CD14-positive monocyte (primary cell): Measurements from ENCODE around the gene RTN4RL1. TPM values are rescaled to one million over a fixed set of nuclear protein-coding genes. Genes with fewer than 3 reads are reported as not detected.

Experiments used
- DNase-seq, 3 donors: peaks; one replicate each; pipeline ENCODE4 v3.0.0-alpha.2; 2011 to 2022
- H2AFZ ChIP-seq: 2 replicates; pipeline ENCODE4 v1.6.0; 2012; ENCODE audit warnings: mild to moderate bottlenecking, low read depth, low read length, inconsistent platforms; ENCODE audit not compliant: insufficient read depth, poor library complexity, severe bottlenecking
- H3K27ac ChIP-seq, 2 donors: 1 replicate in 1 of 2; 2 replicates in 1 of 2; pipeline ENCODE4 v1.5.1; 2012 to 2013; ENCODE audit warnings: low read length in 2 of 2, control low read depth in 1 of 2, inconsistent platforms in 1 of 2, low read depth in 1 of 2, mild to moderate bottlenecking in 1 of 2
- H3K27me3 ChIP-seq, 2 donors: one replicate each; pipeline versions ENCODE4 v1.6.0 to v1.6.1; 2011 to 2013; ENCODE audit warnings: low read length in 2 of 2; ENCODE audit not compliant: control insufficient read depth in 2 of 2, insufficient read depth in 2 of 2
- H3K36me3 ChIP-seq, 2 donors: replicated peaks in 1 of 2; 1 replicate in 1 of 2; 2 replicates in 1 of 2; pipeline versions ENCODE4 v1.5.1 to v1.6.1; 2012 to 2013; ENCODE audit warnings: low read length in 2 of 2, control low read depth in 1 of 2, inconsistent platforms in 1 of 2, mild to moderate bottlenecking in 1 of 2; ENCODE audit not compliant: insufficient read depth in 2 of 2, control insufficient read depth in 1 of 2
- H3K4me1 ChIP-seq, 2 donors: 1 replicate in 1 of 2; 2 replicates in 1 of 2; pipeline versions ENCODE4 v1.5.1 to v1.6.1; 2012 to 2013; ENCODE audit warnings: low read length in 2 of 2, control low read depth in 1 of 2, inconsistent platforms in 1 of 2, mild to moderate bottlenecking in 1 of 2, moderate library complexity in 1 of 2; ENCODE audit not compliant: insufficient read depth in 2 of 2, control insufficient read depth in 1 of 2
- H3K4me2 ChIP-seq: replicated peaks from 2 replicates; pipeline ENCODE3; 2012; ENCODE audit warnings: low read length, moderate library complexity, mild to moderate bottlenecking; ENCODE audit not compliant: poor library complexity, severe bottlenecking; ENCODE audit errors: extremely low read depth
- H3K4me3 ChIP-seq, 3 experiments: fragments of 200-600 bp in 1 of 3; sonication (generic) in 1 of 3; replicated peaks in 1 of 3; 1 replicate in 2 of 3; 2 replicates in 1 of 3; pipeline ENCODE4 v1.5.1; 2011 to 2013; ENCODE audit warnings: low read length in 3 of 3, mild to moderate bottlenecking in 3 of 3, control low read depth in 2 of 3, low read depth in 2 of 3, inconsistent platforms in 1 of 3, moderate library complexity in 1 of 3
- H3K79me2 ChIP-seq: 2 replicates; pipeline ENCODE4 v1.6.0; 2012; ENCODE audit warnings: mild to moderate bottlenecking, control low read depth, inconsistent platforms, low read length, moderate library complexity; ENCODE audit not compliant: insufficient read depth
- H3K9ac ChIP-seq: 2 replicates; pipeline ENCODE4 v1.6.0; 2017; ENCODE audit warnings: low read length, mild to moderate bottlenecking; ENCODE audit not compliant: insufficient read depth, poor library complexity, severe bottlenecking
- H3K9me3 ChIP-seq, 2 donors: replicated peaks in 1 of 2; 1 replicate in 1 of 2; 2 replicates in 1 of 2; pipeline versions ENCODE4 v1.5.1 to v1.6.1; 2012 to 2013; ENCODE audit warnings: low read length in 2 of 2, control low read depth in 1 of 2; ENCODE audit not compliant: control insufficient read depth in 1 of 2, insufficient read depth in 1 of 2
- H4K20me1 ChIP-seq: 2 replicates; pipeline ENCODE4 v1.6.0; 2012; ENCODE audit warnings: mild to moderate bottlenecking, low read length, control low read depth, moderate library complexity; ENCODE audit not compliant: insufficient read depth
- H3K27ac Mint-ChIP-seq, 7 donors: one replicate each; pipeline ENCODE4 v1.8.0; 2020; ENCODE audit warnings: mild to moderate bottlenecking in 7 of 7, mixed read lengths in 7 of 7, moderate library complexity in 6 of 7, inconsistent platforms in 2 of 7
- H3K27me3 Mint-ChIP-seq, 3 donors: one replicate each; pipeline ENCODE4 v1.8.0; 2021 to 2022; ENCODE audit warnings: low read depth in 3 of 3, mild to moderate bottlenecking in 3 of 3, mixed read lengths in 3 of 3, moderate library complexity in 3 of 3, inconsistent platforms in 1 of 3
- H3K36me3 Mint-ChIP-seq, 2 donors: one replicate each; pipeline ENCODE4 v1.8.0; 2020; ENCODE audit warnings: mixed read lengths in 2 of 2, inconsistent platforms in 1 of 2, mild to moderate bottlenecking in 1 of 2
- H3K4me1 Mint-ChIP-seq: one replicate; pipeline ENCODE4 v1.8.0; 2020; ENCODE audit warnings: mild to moderate bottlenecking, mixed read lengths
- H3K4me3 Mint-ChIP-seq, 2 donors: one replicate each; pipeline ENCODE4 v1.8.0; 2020; ENCODE audit warnings: mild to moderate bottlenecking in 2 of 2, mixed read lengths in 2 of 2, moderate library complexity in 1 of 2
- H3K9me3 Mint-ChIP-seq, 7 donors: one replicate each; pipeline ENCODE4 v1.8.0; 2020 to 2022; ENCODE audit warnings: mixed read lengths in 7 of 7, mild to moderate bottlenecking in 6 of 7, moderate library complexity in 6 of 7, inconsistent platforms in 2 of 7
- WGBS: methylation state at CpG from one replicate; pipeline ENCODE4 v1.1.5; 2013; ENCODE audit warnings: missing lambda C conversion rate; ENCODE audit not compliant: insufficient coverage; 5-methylcytosine and 5-hydroxymethylcytosine counted together
- intact Hi-C, 2 donors: fragments of 100-400 bp; cut with micrococcal nuclease; formaldehyde crosslinking; loops; one replicate each; pipeline versions ENCODE4 v1.15.0 to v1.15.1; 2023
- polyA plus RNA-seq, 3 donors: library from polyadenylated mRNA; depleted of rRNA in 1 of 3; unstranded in 2 of 3; stranded (reverse) in 1 of 3; fragments of 300-500 nt in 2 of 3; fragments of >200 nt in 1 of 3; fragmentation: Illumina TruSeq in 2 of 3; gene quantifications; 1 replicate in 2 of 3; 2 replicates in 1 of 3; pipeline ENCODE4 v1.2.3, GENCODE V29; 2012 to 2021
- TF ChIP-seq, protein P1 (sequence below): fragments of 200-600 bp; IDR thresholded peaks from one replicate; pipeline ENCODE4 v1.8.0; 2022; ENCODE audit warnings: antibody characterized with exemption, mild to moderate bottlenecking

The RTN4RL1 gene
- polyA plus RNA-seq, 3 donors = 0.07 to 0.29 (median 0.11) TPM

DNA sequence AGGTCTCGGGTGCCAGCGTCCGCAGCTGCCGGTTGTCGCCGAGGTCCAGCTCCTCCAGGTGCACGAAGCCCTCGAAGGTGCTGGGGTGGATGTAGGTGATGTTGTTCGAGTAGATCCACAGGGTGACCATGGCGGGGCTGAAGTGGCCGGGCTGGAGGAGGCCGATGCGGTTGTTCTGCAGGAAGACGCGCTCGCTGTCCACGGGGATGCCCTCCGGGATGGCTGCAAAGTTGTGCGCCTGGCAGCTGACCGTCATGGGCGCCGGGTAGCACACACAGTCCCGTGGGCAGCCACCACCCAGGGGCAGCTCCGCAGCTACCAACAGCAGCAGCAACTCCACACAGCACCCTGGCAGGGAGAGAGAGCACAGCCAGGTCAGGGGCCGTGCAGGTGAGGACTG, 87.7 kb downstream of the RTN4RL1 start:
- Mint-ChIP-seq H3K4me1 (no peaks in the 10 kb centered on the region), H3K36me3 (no peaks in the 10 kb centered on the region), H3K4me3 (no peak overlapping the region), H3K9me3 (no peaks in the 10 kb centered on the region), H3K27ac (no peak overlapping the region), H3K27me3 (peaks cover 4 to 11% (median 9%) of the 10 kb centered on the region in 3 donors)
- Histone ChIP-seq H3K36me3 (no peaks in the 10 kb centered on the region), H3K4me1 (no peaks in the 10 kb centered on the region), H4K20me1 (no peaks in the 10 kb centered on the region), H3K27me3 (no peaks in the 10 kb centered on the region), H3K4me2 (no peak overlapping the region), H3K9ac (no peak overlapping the region), H3K4me3 (no peak overlapping the region), H3K79me2 (no peaks in the 10 kb centered on the region), H3K9me3 (no peaks in the 10 kb centered on the region), H2AFZ (no peak overlapping the region), H3K27ac (no peak overlapping the region)
- TF ChIP-seq, protein P1, sequence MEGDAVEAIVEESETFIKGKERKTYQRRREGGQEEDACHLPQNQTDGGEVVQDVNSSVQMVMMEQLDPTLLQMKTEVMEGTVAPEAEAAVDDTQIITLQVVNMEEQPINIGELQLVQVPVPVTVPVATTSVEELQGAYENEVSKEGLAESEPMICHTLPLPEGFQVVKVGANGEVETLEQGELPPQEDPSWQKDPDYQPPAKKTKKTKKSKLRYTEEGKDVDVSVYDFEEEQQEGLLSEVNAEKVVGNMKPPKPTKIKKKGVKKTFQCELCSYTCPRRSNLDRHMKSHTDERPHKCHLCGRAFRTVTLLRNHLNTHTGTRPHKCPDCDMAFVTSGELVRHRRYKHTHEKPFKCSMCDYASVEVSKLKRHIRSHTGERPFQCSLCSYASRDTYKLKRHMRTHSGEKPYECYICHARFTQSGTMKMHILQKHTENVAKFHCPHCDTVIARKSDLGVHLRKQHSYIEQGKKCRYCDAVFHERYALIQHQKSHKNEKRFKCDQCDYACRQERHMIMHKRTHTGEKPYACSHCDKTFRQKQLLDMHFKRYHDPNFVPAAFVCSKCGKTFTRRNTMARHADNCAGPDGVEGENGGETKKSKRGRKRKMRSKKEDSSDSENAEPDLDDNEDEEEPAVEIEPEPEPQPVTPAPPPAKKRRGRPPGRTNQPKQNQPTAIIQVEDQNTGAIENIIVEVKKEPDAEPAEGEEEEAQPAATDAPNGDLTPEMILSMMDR = no peak
- intact Hi-C loops = no loop called here
- DNase-seq = no peak
- 98% methylated on average over 21 of the region's 25 CpGs for WGBS

DNA sequence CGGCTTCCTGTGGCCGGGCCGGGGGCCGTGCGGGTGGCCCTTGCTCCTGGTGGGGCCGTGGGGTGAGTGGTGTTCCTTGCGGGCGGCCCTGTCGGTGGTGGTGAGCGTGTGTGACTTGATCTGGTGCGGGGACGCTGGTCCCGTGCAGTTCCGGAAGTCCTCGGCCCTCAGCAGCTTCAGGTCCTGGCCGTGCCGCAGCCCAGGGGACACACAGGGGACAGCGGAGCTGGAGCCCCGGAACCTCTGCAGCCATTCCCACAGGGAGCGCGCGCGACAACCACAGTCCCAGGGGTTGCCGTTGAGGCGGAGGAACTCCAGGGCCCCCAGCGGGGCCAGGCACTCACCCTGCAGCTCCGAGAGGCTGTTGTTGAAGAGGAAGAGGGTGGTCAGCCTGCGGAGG, 88.4 kb downstream of the RTN4RL1 start:
- no peak for DNase-seq
- H3K9ac ChIP-seq = peak overlapping the region; percentile 8
- intact Hi-C loops = no loop called here
- H3K79me2 ChIP-seq = no peaks in the 10 kb centered on the region
- WGBS = 67% methylated on average over 28 of the region's 28 CpGs
- TF ChIP-seq, protein P1 = no peak
- peaks cover 6 to 11% (median 9%) of the 10 kb centered on the region in 3 donors for H3K27me3 Mint-ChIP-seq
- peak overlapping the region; percentile 36 for H3K4me2 ChIP-seq
- H3K4me1 ChIP-seq = no peaks in the 10 kb centered on the region
- H3K27ac ChIP-seq = no peak overlapping the region
- no peaks in the 10 kb centered on the region for H3K27me3 ChIP-seq
- H2AFZ ChIP-seq = no peak overlapping the region
- no peaks in the 10 kb centered on the region for H3K36me3 Mint-ChIP-seq
- no peaks in the 10 kb centered on the region for H3K9me3 Mint-ChIP-seq
- H3K4me3 ChIP-seq = no peak overlapping the region
- H3K4me1 Mint-ChIP-seq = no peaks in the 10 kb centered on the region
- H3K27ac Mint-ChIP-seq = peak overlapping the region in 1 of 7 donors; percentile 38
- no peaks in the 10 kb centered on the region for H4K20me1 ChIP-seq
- no peaks in the 10 kb centered on the region for H3K36me3 ChIP-seq
- peak overlapping the region; percentile 46 to 48 for H3K4me3 Mint-ChIP-seq
- no peaks in the 10 kb centered on the region for H3K9me3 ChIP-seq
